HG02870 (cell line): ENCODE data around the gene C5orf63.
"Not testable (repeated sequence)": the region's sequence is repeated elsewhere in the genome, so short reads cannot be mapped to it uniquely, and the experiment has no call there.

Source experiments
- ATAC-seq: cut with Tn5 transposase; IDR thresholded peaks from one replicate; pipeline ENCODE4 v1.9.1; 2021; ENCODE audit warnings: mild to moderate bottlenecking, moderate library complexity; ENCODE audit not compliant: unreplicated experiment

Gene C5orf63

GRCh38 chr5:127076315-127077129 is 3.2 kb upstream of the C5orf63 start:
- no peak for ATAC-seq

DNA sequence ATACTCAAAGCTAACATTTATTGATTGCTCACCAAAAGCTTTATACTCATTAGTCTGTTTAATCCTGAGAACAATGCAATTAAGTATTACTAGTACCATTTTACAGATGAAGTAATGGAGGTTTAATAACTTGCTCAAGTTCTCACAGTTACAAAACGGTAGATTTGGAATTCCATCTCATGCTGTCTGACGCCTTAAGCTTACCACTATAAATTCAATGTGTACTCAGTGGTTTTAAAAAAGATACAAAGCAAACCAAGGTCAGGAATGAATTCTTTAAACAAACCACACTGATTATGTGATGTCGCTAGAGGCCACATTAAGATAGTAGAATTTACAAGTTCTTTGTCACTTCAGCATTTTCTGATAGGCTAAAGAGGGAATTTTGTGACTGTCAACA is 1.2 kb upstream of the C5orf63 start:
- no peak for ATAC-seq

GRCh38 chr5:127070243-127070642 is 3.1 kb downstream of the C5orf63 start:
- no peak for ATAC-seq

- ATAC-seq = no peak
Measured at GRCh38 chr5:127068493-127069214, 4.6 kb downstream of the C5orf63 start.

DNA sequence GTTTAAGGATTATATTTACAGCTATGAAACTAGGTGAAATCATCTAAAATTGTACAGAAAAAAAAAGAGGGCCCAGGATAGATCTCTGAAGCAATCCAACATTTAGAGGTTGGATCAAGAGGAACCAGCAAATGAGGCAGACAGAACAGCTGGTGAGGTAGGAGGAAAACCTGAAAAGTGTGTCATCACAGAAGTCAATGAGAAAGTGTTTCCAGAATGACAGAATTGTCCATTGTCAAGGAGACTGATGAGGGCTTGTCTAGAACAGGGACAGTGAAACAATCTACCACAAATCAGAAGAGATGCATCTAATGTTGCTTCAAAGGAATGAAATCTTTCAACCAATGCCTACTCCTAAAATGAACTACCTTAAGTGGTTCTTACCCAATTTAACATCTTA is 6.6 kb downstream of the C5orf63 start:
- ATAC-seq = no peak

DNA sequence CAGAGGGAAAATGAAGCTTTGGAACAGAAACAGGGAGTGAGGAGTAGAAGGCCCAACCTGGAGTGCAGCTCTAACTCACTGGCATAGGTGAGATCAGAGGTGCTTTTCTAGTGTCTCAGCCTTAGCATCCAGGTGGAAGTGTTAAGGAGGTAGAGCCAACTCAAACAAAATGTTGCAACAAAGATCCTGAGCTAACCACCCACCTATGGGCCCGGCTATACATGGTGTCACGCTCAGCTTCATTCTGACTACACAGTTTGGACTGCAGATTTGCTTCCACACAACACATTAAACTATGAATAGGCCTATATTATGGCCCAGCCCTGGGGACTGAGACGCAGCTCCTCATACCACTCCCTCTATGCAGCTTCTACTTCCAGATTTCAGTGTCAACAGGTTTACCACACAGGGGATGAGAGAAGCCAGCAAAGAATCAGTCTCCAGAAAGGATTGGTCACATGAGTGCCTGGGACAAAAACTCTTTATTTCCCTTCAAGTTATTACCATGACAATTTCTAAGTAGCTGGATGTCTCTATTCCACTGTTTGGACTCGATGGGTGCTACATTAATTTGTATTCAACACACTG is 9.0 kb downstream of the C5orf63 start:
- ATAC-seq = no peak

GRCh38 chr5:127063257-127063913 is 9.9 kb downstream of the C5orf63 start:
- no peak for ATAC-seq

- no peak for ATAC-seq
Measured at GRCh38 chr5:127061956-127062355, 11.3 kb downstream of the C5orf63 start.

- no peak for ATAC-seq
Measured at GRCh38 chr5:127061537-127061936, 11.8 kb downstream of the C5orf63 start.

DNA sequence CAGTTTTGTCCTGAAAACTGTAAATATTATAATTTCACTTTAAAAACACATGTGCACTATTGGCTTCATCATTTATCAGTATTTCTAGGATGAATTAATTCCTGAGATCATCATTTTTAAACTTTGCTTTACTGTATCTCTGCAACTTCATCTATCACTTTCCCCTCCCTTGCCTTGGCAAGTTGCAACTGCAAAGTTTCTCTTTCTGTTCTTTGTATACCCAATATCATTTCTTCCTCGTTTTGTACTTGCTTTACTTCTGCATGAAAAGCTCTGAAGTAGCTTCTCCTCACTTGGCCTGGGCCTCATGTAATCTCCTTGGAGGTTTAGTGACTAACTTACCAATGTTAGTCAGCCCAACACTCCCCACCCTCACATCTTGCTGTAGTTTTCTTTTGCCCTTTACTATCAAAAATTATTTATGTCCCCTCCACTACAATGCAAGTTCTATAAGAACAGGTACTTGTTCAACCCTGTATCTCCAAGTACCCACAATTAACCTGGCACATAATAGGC is 12.8 kb downstream of the C5orf63 start:
- ATAC-seq = no peak

DNA sequence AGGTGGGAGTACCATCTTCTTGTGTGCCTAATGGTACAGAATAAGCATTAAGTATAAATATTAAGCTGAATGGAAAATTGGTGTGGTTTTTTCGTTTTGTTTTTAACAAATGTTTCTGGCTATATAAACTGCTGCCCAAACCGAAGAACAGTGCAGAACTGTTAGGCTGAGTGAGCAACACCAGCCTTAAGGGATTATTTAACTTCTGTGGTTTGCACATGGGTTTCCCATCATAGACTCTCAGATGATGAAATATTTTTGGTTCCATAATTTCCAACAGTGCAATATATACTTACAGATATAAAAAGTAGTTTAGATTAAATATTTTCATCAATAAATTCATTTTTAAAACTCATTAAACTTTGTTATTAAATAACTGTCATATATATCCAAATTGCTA is 16.4 kb downstream of the C5orf63 start:
- no peak for ATAC-seq

DNA sequence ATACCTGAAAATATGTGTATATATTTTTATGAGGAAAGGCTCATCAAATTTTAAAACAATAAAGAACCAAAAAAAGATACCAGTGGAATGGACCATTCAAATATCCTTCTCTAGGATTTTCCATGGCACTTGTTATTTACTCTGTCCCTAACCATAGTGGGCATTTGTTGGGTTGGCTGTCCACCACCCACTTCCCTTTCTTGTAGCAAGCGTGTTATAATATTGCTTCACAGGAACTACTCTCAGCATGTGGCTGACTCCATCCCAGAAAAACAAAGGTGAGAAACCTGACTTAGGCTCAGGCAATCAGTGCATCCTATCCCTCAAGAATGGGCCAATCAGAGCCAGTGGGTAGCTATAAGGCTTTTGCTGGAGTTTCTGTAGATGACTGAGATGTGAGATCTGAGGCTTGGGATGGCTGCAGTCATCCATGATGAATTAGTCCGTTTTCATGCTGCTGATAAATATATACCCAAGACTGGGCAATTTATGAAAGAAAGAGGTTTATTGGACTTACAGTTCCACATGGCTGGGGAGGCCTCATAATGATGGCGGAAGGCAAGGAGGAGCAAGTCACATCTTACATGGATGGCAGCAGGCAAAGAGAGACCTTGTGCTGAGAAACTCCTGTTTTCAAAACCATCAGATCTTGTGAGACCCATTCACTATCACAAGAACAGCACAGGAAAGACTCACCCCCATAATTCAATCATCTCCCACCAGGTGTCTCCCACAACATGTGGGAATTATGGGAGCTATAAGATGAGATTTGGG is 17.2 kb downstream of the C5orf63 start:
- ATAC-seq = no peak

DNA sequence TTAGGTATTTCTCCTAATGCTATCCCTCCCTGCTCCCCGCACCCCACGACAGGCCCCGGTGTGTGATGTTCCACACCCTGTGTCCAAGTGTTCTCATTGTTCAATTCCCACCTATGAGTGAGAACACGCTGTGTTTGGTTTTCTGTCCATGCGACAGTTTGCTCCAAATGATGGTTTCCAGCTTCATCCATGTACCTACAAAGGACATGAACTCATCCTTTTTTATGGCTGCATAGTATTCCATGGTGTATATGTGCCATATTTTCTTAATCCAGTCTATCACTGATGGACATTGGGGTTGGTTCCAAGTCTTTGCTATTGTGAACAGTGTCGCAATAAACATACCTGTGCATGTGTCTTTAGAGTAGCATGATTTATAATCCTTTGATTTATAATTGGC is 19.8 kb downstream of the C5orf63 start:
- ATAC-seq = not testable (repeated sequence)

- no peak for ATAC-seq
Measured at GRCh38 chr5:127053049-127053448, 20.3 kb downstream of the C5orf63 start.

DNA sequence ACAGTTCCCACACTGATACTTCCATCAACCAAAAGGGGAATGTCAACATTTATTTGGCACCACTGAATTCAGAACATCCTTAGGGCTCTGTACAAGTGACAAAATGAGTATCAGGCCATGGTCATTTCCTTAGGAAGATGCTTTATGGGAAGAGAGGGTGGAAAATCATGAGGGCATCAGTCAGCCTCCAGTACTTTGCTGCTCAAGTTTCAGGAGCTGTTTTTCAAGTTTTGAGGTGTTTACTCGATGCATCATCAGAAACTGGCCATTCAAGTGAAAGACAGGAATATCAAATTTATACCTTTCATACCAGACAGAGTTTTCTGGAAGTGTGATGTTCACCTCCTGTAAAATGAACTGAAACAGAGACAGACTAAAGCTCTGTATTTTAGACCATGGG is 21.7 kb downstream of the C5orf63 start:
- ATAC-seq = no peak

GRCh38 chr5:127046343-127047072 is 26.8 kb downstream of the C5orf63 start:
- ATAC-seq = no peak

DNA sequence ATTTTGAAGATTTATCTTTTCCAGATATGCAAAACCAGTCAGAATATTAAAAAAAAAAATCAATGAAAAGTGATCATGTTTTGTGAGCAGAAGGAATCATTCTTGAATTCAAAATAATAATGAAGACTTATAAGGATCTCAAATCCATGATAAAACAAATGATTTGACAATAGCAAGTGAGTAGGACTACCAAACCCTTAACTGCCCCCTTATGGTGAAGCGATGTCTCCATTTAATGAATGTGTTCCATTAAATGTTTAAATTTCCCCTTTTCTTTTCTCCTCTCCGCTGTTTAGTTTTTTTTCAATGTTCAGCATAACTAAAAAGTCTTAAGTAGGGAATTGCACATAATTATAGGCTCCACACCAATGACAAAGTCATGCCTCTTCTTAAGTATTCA is 30.7 kb downstream of the C5orf63 start:
- no peak for ATAC-seq

GRCh38 chr5:127041571-127041970 is 31.7 kb downstream of the C5orf63 start:
- no peak for ATAC-seq

- ATAC-seq = no peak
Measured at GRCh38 chr5:127040796-127041520, 32.3 kb downstream of the C5orf63 start.
